IMR-90 (cell line): ENCODE data around the gene BATF2. TPM values are rescaled to one million over a fixed set of nuclear protein-coding genes. Genes with fewer than 3 reads are reported as not detected.
A peak's percentile ranks its signal among the peaks of the same experiment; 100 is the strongest.

Experiments used
- ATAC-seq: fragments of 200-7000 bp; cut with Tn5 transposase; 2 replicates; pipeline ENCODE4 v1.9.1; 2020; ENCODE audit warnings: low read depth, mild to moderate bottlenecking, moderate library complexity
- BruUV-seq: library from RNA; stranded (reverse); fragments of 400-500 nt; replicated peaks from 2 replicates; lab custom pipeline; 2021; lab: Mats Ljungman, UMichigan
- CTCF ChIA-PET: fragments of 300-600 bp; formaldehyde crosslinking; extraction: SDS; loops from one replicate; lab custom pipeline; 2021; ENCODE audit warnings: antibody characterized with exemption; lab: Yijun Ruan, JAX
- POLR2A ChIA-PET: fragments of 300-600 bp; sonication (Branson Sonifier 250); formaldehyde crosslinking; loops from one replicate; lab custom pipeline; 2022; ENCODE audit warnings: antibody characterized with exemption; ENCODE audit not compliant: unreplicated experiment; lab: Charles Lee
- DNase-seq: peaks from one replicate; pipeline ENCODE4 v3.0.0; 2013
- H2AFZ ChIP-seq: replicated peaks from 2 replicates; pipeline ENCODE3; 2013; ENCODE audit warnings: low read length, mild to moderate bottlenecking; ENCODE audit not compliant: poor library complexity
- H2AK5ac ChIP-seq: 2 replicates; pipeline ENCODE4 v1.6.1; 2013; ENCODE audit warnings: low read depth, low read length, inconsistent platforms
- H2AK9ac ChIP-seq: replicated peaks from 2 replicates; pipeline ENCODE3; 2013; ENCODE audit warnings: mild to moderate bottlenecking, low read depth, low read length, moderate library complexity; ENCODE audit not compliant: poor library complexity
- H2BK120ac ChIP-seq: 2 replicates; pipeline ENCODE4 v1.6.1; 2013; ENCODE audit warnings: low read depth, low read length, inconsistent platforms
- H2BK15ac ChIP-seq: 3 replicates; pipeline ENCODE4 v1.6.1; 2013; ENCODE audit warnings: low read depth, low read length, inconsistent platforms
- H2BK20ac ChIP-seq: 2 replicates; pipeline ENCODE4 v1.6.1; 2013; ENCODE audit warnings: low read depth, mild to moderate bottlenecking, inconsistent platforms, low read length, moderate library complexity
- H2BK5ac ChIP-seq: 2 replicates; pipeline ENCODE4 v1.6.1; 2013; ENCODE audit warnings: mild to moderate bottlenecking, low read depth, low read length, inconsistent platforms; ENCODE audit not compliant: poor library complexity, severe bottlenecking
- H3K14ac ChIP-seq: replicated peaks from 2 replicates; pipeline ENCODE4 v1.6.1; 2013; ENCODE audit warnings: low read depth, low read length, inconsistent platforms
- H3K18ac ChIP-seq: 2 replicates; pipeline ENCODE4 v1.6.1; 2013; ENCODE audit warnings: low read depth, low read length, control low read depth
- H3K23ac ChIP-seq: 2 replicates; pipeline ENCODE4 v1.6.1; 2013; ENCODE audit warnings: low read depth, low read length, inconsistent platforms
- H3K27ac ChIP-seq: 2 replicates; pipeline ENCODE4 v1.5.1; 2013; ENCODE audit warnings: mild to moderate bottlenecking, control low read depth, low read length; ENCODE audit not compliant: insufficient read depth
- H3K27me3 ChIP-seq: 2 replicates; pipeline ENCODE4 v1.6.1; 2013; ENCODE audit warnings: low read length; ENCODE audit not compliant: control insufficient read depth, insufficient read depth
- H3K36me3 ChIP-seq: 2 replicates; pipeline ENCODE4 v1.6.1; 2013; ENCODE audit warnings: low read length, mixed read lengths; ENCODE audit not compliant: control insufficient read depth, insufficient read depth
- H3K4ac ChIP-seq: 2 replicates; pipeline ENCODE4 v1.6.1; 2013; ENCODE audit warnings: low read depth, low read length, inconsistent platforms
- H3K4me1 ChIP-seq: 2 replicates; pipeline ENCODE4 v1.6.1; 2013; ENCODE audit warnings: low read length, mixed read lengths; ENCODE audit not compliant: control insufficient read depth, insufficient read depth
- H3K4me2 ChIP-seq: 2 replicates; pipeline ENCODE4 v1.6.1; 2013; ENCODE audit warnings: low read depth, mild to moderate bottlenecking, control low read depth, low read length, moderate library complexity
- H3K4me3 ChIP-seq: 2 replicates; pipeline ENCODE4 v1.5.1; 2013; ENCODE audit warnings: low read depth, mild to moderate bottlenecking, control low read depth, low read length, moderate library complexity; ENCODE audit not compliant: insufficient read depth
- H3K56ac ChIP-seq: 2 replicates; pipeline ENCODE4 v1.6.1; 2013; ENCODE audit warnings: low read length, inconsistent platforms; ENCODE audit not compliant: insufficient read depth; ENCODE audit errors: extremely low read depth
- H3K79me1 ChIP-seq, 2 experiments: 2 replicates each; pipeline ENCODE4 v1.6.1; 2013; ENCODE audit warnings: low read length in 2 of 2, inconsistent platforms in 1 of 2, low read depth in 1 of 2
- H3K9ac ChIP-seq: 2 replicates; pipeline ENCODE4 v1.6.1; 2013; ENCODE audit warnings: low read depth, low read length, control low read depth
- H3K9me1 ChIP-seq: 2 replicates; pipeline ENCODE4 v1.6.1; 2013; ENCODE audit warnings: low read length, inconsistent platforms; ENCODE audit not compliant: insufficient read depth
- H3K9me3 ChIP-seq: 2 replicates; pipeline ENCODE4 v1.6.1; 2013; ENCODE audit warnings: low read length; ENCODE audit not compliant: control insufficient read depth, insufficient read depth
- H4K20me1 ChIP-seq: 2 replicates; pipeline ENCODE4 v1.6.1; 2013; ENCODE audit warnings: low read length, inconsistent platforms; ENCODE audit not compliant: insufficient read depth
- H4K5ac ChIP-seq: 2 replicates; pipeline ENCODE4 v1.6.1; 2013; ENCODE audit warnings: mild to moderate bottlenecking, low read depth, low read length, control low read depth
- H4K8ac ChIP-seq, 2 experiments: 2 replicates each; pipeline ENCODE4 v1.6.1; 2013; ENCODE audit warnings: low read depth in 2 of 2, low read length in 2 of 2, control low read depth in 1 of 2, inconsistent platforms in 1 of 2
- H4K91ac ChIP-seq: 2 replicates; pipeline ENCODE4 v1.6.1; 2013; ENCODE audit warnings: low read depth, low read length, inconsistent platforms; ENCODE audit not compliant: insufficient read depth
- FOS ChIP-seq: fragments of 150-350 bp; IDR thresholded peaks from 2 replicates; pipeline ENCODE4 v1.6.1; 2016; ENCODE audit warnings: low read depth, low read length
- MAFK ChIP-seq: IDR thresholded peaks from 2 replicates; pipeline ENCODE4 v1.6.1; 2012; ENCODE audit warnings: low read depth, low read length, improper control_type of control experiment
- WGBS, 2 experiments: methylation state at CpG; one replicate each; pipeline versions ENCODE4 v1.1.5 to v1.1.7; 2013; ENCODE audit warnings: missing lambda C conversion rate in 2 of 2; ENCODE audit not compliant: insufficient read length in 1 of 2; ENCODE audit errors: extremely low coverage in 2 of 2; 5-methylcytosine and 5-hydroxymethylcytosine counted together
- dilution Hi-C: fragments of 300-500 bp; cut with HindIII; formaldehyde crosslinking; loops from one replicate; pipeline ENCODE4 v1.14.3; 2018; ENCODE audit warnings: low sequenced_read_pairs; ENCODE audit not compliant: unreplicated experiment
- in situ Hi-C: fragments of 300-500 bp; cut with MboI; formaldehyde crosslinking; loops from 3 replicates; pipeline ENCODE4 v1.14.3; 2019; ENCODE audit warnings: low sequenced_read_pairs, inconsistent platforms, mixed read lengths
- intact Hi-C: fragments of 100-400 bp; cut with micrococcal nuclease; formaldehyde crosslinking; loops from 2 replicates; pipeline ENCODE4 v1.10.0; 2022
- polyA plus RNA-seq, 3 experiments: library from polyadenylated mRNA; depleted of rRNA; stranded (reverse); fragments of >200 nt; gene quantifications; 2 replicates each; pipeline ENCODE4 v1.2.3, GENCODE V29; 2012; ENCODE audit warnings: low replicate concordance in 1 of 3
- total RNA-seq: library from RNA; depleted of rRNA; stranded (reverse); fragments of >200 nt; gene quantifications from 2 replicates; pipeline ENCODE4 v1.2.3, GENCODE V29; 2012

BATF2 gene
- total and polyA plus RNA-seq, 2 of the 4 experiments (the other 2 are of a cell fraction), result 0.36 to 1.2 TPM

DNA sequence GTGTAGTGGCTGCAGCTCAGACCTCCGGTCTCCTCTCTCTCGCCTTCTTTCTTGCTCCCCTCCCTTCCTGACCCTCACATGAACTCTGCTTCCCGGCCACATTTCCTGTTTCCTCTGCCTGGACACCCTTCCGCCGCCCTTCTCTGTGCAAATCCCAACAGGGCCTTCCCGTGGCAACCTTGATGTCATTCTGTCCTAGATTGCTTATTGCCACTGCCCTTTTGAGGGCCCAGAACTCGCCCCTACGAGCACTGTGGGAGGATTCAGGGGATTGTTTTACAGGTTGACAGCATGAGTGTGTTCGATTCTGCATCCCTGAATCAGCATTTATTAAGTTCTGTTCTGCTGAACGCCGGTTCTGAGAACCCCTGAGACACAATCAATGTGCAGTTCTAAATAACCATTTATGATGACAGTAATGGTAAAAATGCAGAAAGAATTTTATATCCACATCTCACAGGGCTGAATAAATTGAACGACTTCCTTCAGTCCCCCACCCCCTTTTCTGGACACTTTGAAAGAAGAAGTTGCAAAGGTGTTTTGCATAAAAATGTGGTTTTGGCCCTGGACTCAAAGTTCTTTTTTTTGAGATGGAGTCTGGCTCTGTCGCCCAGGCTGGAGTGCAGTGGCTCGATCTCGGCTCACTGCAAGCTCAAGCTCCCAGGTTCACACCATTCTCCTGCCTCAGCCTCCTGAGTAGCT lies 6.4 kb downstream of the BATF2 start:
- DNase-seq, result no peak
- ATAC-seq, result no peak; the same call in 1 of the 2 replicates
- no peak overlapping the region for H3K56ac ChIP-seq
- no CpG with 5 or more reads among the region's 15 CpGs for WGBS, 2 experiments
- H3K4me3 ChIP-seq, result no peak overlapping the region
- no peaks in the 10 kb centered on the region for H3K36me3 ChIP-seq
- H2BK5ac ChIP-seq, result no peak overlapping the region
- H4K20me1 ChIP-seq, result no peaks in the 10 kb centered on the region
- H2AK9ac ChIP-seq, result no peak overlapping the region
- no peaks in the 10 kb centered on the region for H3K79me1 ChIP-seq
- H3K4ac ChIP-seq, result no peak overlapping the region
- POLR2A ChIA-PET, result no interaction called here
- dilution Hi-C loops (no loop called here), intact Hi-C loops (no loop called here), in situ Hi-C loops (no loop called here)
- no peaks in the 10 kb centered on the region for H3K4me1 ChIP-seq
- H3K9ac ChIP-seq, result no peak overlapping the region
- H4K5ac ChIP-seq, result no peak overlapping the region
- H3K18ac ChIP-seq, result no peak overlapping the region
- no peak overlapping the region for H2BK15ac ChIP-seq
- H2AFZ ChIP-seq, result peak overlapping the region; percentile 80
- H3K27me3 ChIP-seq, result no peaks in the 10 kb centered on the region; the same call in 1 of the 2 replicates
- H3K27ac ChIP-seq, result no peak overlapping the region
- H4K91ac ChIP-seq, result no peak overlapping the region
- CTCF ChIA-PET, result no interaction called here
- BruUV-seq, result no TSS peak
- no peak overlapping the region for H2BK20ac ChIP-seq
- no peak overlapping the region for H3K23ac ChIP-seq
- no peak overlapping the region for H3K14ac ChIP-seq
- H2BK120ac ChIP-seq, result no peak overlapping the region
- H3K4me2 ChIP-seq, result no peak overlapping the region
- H2AK5ac ChIP-seq, result no peak overlapping the region
- H3K9me1 ChIP-seq, result no peaks in the 10 kb centered on the region
- peak overlapping the region in 1 of 2 experiments; percentile 56; a peak in 2 of 4 replicates for H4K8ac ChIP-seq
- TF ChIP-seq FOS (no peak), MAFK (peak; percentile 49; the same call in 1 of the 2 replicates)
- H3K9me3 ChIP-seq, result no peaks in the 10 kb centered on the region
